HPDE6-E6E7 (cell line): Measurements from ENCODE around the gene NIM1K.
"Not testable (repeated sequence)": the region's sequence is repeated elsewhere in the genome, so short reads cannot be mapped to it uniquely, and the experiment has no call there.

Source experiments
- DNase-seq: peaks from one replicate; pipeline ENCODE4 v3.0.0; 2011; ENCODE audit warnings: missing footprints; ENCODE audit errors: extremely low spot score

NIM1K gene

GRCh38 chr5:43190755-43191603 lies 1.0 kb upstream of the NIM1K start:
- no peak for DNase-seq

DNA sequence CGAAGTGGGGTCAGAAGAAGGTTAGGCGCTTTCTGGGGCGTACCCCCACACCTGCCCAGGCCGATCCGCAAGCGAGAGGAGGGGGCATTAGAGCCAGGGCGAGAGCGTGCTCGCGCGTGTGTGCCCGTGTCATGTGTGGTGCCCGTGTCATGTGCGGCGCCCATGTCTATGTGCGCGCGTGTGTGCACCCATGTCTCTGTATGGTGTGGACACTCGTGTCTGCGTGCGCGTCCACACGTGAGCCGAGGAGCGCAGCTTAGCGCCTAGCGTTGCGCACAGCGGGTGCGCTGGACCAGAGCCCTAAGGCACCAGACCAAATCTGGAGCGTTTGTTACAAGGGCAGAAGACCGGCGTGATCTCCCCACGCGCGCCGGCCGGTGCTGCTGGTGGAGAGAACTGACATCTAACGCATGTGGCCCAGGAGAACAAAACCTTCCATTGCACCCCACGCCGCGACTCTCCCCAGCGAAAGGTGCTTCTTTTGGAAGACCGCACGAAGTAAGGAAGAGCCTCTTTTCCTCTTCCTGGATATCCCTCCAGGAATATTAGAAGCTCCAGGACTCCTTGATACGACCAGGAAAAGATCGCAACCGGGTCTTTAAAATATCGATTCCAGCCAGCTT lies 644 bp downstream of the NIM1K start:
- DNase-seq: no peak

DNA sequence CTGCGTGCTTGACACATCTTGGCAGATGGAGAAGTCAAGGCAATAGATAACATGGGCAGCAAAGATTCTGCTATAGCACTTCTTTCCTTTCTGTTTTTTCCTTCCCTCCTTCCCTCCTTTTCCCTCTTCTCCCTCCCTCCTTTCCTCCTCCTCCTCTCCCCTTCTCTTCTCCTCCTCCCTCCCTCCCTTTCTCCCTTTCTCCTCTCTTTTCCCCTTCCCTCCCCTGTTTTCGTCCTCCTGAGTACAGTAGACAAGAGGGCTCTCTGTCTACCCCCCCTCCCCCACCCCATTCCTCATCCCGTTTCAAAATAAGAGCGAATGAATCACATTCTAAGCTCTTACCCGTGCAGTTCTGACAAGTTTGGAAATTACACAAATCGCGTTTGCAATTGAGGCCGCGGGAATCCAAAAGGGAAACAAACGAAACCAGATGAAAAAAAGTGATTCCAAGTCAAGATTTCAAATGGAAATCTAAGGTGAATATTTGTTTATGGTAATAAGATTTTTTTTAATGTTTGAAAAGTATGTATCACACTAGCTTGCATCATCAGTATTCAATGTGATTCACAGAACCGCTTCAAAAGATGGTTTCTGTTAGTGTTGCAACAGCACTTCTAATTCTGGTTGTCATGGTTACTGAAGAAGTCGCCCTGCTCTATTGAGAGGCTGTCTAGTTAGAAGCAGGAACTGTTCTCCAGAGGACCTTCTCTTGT lies 1.3 kb downstream of the NIM1K start:
- peak; percentile 61 for DNase-seq

DNA sequence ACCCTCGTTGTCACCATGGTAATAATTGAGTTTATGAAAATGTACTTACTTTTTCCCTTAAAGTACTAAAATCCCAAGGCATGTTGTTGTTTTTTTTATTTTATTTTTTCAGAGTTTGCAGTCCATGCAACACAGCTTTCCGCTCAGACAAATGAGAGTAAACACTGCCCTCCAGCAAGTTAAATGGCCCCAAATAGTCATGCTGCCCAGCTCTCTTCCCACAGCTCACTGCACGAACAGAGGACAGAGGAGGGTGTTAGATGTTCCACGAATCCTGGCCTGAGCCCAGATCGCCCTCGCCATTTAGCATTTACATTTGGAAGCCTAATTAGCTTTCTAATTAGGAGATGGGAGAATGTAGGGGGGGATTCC lies 1.9 kb downstream of the NIM1K start:
- no peak for DNase-seq

DNA sequence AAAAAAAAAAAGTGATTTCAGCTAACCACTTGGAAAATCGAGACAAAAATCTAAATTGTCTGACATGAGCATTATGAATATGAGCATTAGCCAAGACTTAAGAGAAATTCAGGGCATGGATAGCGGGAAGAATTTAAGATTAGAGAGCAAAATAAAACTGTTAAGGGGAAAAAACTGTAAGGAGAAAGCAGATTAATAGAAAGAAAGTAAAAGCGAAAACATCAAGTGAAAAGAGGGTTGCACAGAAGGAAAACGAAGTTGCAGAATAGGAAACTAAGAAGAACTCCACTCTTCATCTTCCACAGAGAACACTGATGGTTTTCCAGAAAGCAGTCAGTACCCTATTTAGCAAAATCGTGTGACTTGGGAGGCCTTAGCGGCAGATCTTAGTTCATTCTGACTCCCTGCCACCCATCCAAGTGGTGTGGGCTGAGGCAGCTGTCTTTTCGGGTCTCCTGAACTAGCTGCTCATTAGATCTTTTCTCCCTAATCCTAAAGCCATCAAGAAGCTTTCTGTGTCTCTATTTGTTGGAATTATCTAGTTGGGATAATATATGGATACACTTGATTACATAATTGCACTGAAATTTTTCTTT lies 3.7 kb downstream of the NIM1K start:
- no peak for DNase-seq

GRCh38 chr5:43197535-43197934 lies 5.5 kb downstream of the NIM1K start:
- no peak for DNase-seq

GRCh38 chr5:43201442-43201841 lies 9.4 kb downstream of the NIM1K start:
- DNase-seq: not testable (repeated sequence)

- DNase-seq: no peak
Observed at GRCh38 chr5:43202380-43202779, 10.4 kb downstream of the NIM1K start.

DNA sequence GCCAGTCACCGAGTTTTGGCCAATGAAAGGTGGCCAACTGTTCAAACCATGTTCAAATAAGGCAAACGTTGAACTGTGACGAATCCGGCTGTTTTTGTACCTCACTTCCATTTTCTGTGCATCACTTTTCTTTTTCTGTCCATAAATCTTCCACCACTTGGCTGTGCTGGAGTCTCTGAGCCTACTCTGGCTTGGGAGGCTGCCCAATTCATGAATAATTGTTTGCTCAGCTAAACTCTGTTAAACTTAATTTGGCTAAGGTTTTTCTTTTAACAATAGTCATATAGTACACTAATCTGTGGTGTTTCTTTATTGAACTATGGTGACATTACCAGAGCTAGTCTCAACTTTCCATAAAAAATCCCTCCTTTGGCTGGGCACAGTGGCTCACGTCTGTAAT lies 11.3 kb downstream of the NIM1K start:
- DNase-seq: no peak

DNA sequence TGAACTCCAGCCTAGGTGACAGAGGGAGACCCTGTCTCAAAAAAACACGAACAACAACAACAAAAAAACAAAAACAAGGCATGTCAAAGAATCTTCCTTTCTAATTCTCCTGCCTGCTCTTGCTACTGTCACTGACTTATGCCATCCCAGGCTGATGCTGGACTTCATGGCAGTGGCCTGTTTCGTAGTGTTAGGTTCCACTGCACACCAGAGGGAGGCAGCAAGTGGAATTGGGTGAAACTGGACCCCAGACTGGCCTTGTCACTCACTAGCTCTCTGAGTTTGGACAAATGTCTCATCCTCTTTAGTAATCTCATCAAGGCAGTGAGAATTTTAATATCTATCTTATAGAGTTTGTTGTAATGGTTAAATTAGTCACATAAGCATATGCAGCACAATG lies 12.9 kb downstream of the NIM1K start:
- DNase-seq: no peak

DNA sequence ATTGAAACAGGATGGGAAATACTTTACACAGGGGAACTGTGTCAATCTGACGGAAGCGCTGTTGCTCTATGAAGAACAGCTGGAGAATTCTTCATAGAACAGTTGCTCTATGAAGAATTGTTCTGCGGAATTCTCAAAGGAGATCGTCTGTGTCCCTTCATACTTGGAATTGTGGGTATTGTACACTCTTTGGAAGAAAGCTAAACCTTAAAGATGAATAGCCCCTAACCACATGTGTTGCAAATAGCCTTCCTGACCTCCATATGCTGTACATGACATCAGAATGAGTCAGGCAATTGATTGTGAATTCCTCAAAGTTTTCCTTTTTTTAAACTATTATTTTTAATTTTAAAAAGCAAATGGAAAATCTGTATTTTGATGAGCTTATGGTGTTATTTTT lies 15.6 kb downstream of the NIM1K start:
- no peak for DNase-seq

- DNase-seq: no peak
Observed at GRCh38 chr5:43208658-43209057, 16.6 kb downstream of the NIM1K start.

DNA sequence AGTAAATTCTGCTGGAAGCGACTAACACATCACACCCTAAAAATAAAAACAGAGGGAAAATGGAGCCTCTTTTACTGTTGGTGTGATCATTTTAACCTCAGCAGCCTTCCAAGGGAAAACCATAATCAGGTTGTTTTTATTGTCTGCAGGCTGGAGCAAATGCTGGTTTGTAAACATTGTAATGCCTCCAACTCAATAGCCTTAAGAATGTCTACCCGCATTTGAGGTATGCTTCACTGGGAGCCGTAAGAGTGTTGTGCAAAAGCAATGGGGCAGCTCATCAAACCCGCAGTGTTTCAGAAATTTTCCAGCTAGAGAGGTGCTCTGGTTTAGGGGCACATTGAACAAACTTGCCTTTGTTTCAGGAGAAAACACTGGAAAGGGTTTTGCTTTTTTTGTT lies 17.0 kb downstream of the NIM1K start:
- DNase-seq: no peak

GRCh38 chr5:43209833-43210232 lies 17.8 kb downstream of the NIM1K start:
- no peak for DNase-seq

DNA sequence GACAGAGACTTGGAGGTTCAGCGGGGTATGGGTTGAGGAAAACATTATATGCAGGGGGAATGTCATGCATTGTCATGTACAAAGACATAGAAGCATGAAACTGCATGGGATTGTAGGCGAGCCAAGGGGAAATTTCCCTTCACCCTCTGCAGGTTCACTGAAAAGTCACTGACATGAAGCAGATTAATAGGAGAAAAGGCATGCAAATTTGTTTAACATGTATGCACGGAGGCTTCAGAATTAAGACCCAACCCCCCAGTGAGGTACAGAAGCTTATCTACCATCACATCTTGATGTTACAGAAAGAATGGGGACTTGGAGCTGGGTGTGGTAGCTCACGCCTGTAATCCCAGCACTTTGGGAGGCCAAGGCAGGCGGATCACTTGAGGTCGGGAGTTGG lies 18.5 kb downstream of the NIM1K start:
- DNase-seq: no peak

GRCh38 chr5:43213951-43214350 lies 21.9 kb downstream of the NIM1K start:
- no peak for DNase-seq

DNA sequence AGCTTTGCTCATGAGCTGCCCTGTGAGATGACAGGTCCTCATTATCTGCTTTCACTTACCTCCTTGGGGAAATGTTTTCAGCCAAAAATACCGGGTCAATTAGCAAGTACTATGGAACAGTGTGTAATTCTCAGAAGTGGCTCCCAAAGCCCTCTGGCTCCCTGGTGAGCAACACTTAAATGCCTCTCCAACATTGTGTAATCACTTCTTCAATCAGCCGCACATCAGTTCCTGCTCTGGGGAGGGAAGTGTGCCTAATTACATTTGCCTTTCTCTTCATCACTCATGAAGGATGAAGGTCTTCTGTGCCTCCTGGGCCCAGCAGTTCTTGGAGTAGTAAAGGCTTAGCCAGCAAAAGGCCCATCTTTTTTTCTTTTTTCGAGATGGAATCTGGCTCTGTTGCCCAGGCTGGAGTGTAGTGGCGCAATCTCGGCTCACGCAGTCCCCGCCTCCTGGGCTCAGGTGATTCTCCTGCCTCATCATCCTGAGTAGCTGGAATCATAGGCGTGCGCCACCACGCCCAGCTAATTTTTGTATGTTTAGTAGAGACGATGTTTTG lies 23.1 kb downstream of the NIM1K start:
- no peak for DNase-seq

GRCh38 chr5:43216941-43217340 lies 24.9 kb downstream of the NIM1K start:
- DNase-seq: no peak

GRCh38 chr5:43219120-43219519 lies 27.1 kb downstream of the NIM1K start:
- no peak for DNase-seq

DNA sequence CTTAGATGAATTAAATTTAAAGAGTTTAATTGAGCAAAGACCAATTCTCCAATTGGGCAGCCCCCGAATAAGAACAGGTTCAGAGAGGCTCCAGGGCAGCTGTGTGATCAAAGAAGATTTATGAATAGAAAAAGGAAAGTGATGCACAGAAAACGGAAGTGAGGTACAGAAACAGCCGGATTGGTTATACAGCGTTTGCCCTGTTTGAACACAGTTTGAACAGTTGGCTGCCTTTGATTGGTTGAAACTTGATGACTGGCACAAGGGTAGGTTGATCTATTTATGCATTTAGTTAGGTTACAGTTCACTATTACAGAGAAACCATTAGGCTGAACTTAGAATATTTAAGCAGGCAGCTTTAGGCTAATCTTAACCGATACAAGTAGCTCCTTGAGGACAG lies 29.5 kb downstream of the NIM1K start:
- no peak for DNase-seq

GRCh38 chr5:43225649-43226245 lies 33.7 kb downstream of the NIM1K start:
- no peak for DNase-seq

- no peak for DNase-seq
Observed at GRCh38 chr5:43227655-43228054, 35.6 kb downstream of the NIM1K start.
